ENCODE results near the gene FAM83B. TPM values are rescaled to one million over a fixed set of nuclear protein-coding genes. Genes with fewer than 3 reads are reported as not detected.

Gene FAM83B
- total RNA-seq, 1 experiment from 2014 or later, result 5.7 TPM

DNA sequence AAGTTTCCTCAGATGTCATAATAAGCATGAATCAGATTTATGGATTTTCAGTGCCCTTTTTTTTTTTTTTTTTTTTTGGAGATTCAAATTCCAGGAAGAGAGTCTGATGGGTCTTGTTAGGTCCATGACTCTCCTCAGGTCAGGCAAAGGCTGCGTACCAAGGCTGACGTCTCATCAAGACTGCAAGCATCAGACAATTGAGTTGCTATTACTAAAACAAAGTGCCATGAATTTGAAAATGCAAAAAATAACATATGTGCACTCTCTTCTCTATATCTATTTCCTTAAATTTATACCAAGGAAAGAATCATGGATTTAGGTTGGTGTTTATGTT lies 134.7 kb downstream of the FAM83B start:
- Histone ChIP-seq H2BK120ac (ENCODE audit: low read depth, low read length, poor library complexity, severe bottlenecking) (no peak overlapping the region), H3K23me2 (ENCODE audit: insufficient read length, low read depth, low read length, poor library complexity, severe bottlenecking) (no peaks in the 10 kb centered on the region), H3K27ac (ENCODE audit: insufficient read length, low read depth, low read length) (no peak overlapping the region), H3K9ac (ENCODE audit: extremely low read depth, insufficient read length, low read length) (no peak overlapping the region), H2AFZ (ENCODE audit: low read length) (no peak overlapping the region), H4K20me1 (ENCODE audit: control insufficient read depth, insufficient read depth, insufficient read length) (no peaks in the 10 kb centered on the region), H4K8ac (replicated peaks; ENCODE audit: insufficient read length, low read depth, low read length) (no peak overlapping the region), H3K4me2 (ENCODE audit: insufficient read depth, insufficient read length, low read length) (no peak overlapping the region), H3T11ph (ENCODE audit: low read length) (no peak overlapping the region), H3K79me2 (ENCODE audit: insufficient read depth, low read length) (no peaks in the 10 kb centered on the region), H4K5ac (ENCODE audit: insufficient read length, low read depth, low read length) (no peak overlapping the region), H3K18ac (ENCODE audit: insufficient read length, low read depth, low read length) (no peak overlapping the region), H3K4me1 (ENCODE audit: insufficient read depth, low read length) (no peaks in the 10 kb centered on the region), H2BK20ac (ENCODE audit: low read depth, low read length, poor library complexity, severe bottlenecking) (no peak overlapping the region), H3K14ac (ENCODE audit: insufficient read depth, low read length) (no peak overlapping the region), H3K27me3 (ENCODE audit: insufficient read depth, low read length) (no peaks in the 10 kb centered on the region), H2BK12ac (ENCODE audit: insufficient read length, low read depth, low read length) (no peak overlapping the region), H2BK15ac (ENCODE audit: low read depth, low read length) (no peak overlapping the region), H3K56ac (ENCODE audit: insufficient read length, low read depth, low read length) (no peak overlapping the region), H4K91ac (ENCODE audit: insufficient read length, low read depth, low read length) (no peak overlapping the region), H3K79me1 (ENCODE audit: insufficient read depth, low read depth, low read length, poor library complexity, severe bottlenecking) (no peaks in the 10 kb centered on the region), H2BK5ac (ENCODE audit: insufficient read length, low read length) (no peak overlapping the region), H3K23ac (ENCODE audit: insufficient read length, low read depth, low read length) (no peak overlapping the region), H2AK5ac (ENCODE audit: insufficient read length, low read length) (no peak overlapping the region), H3K4ac (ENCODE audit: low read depth, low read length) (no peak overlapping the region), H3K9me3 (ENCODE audit: control insufficient read depth, low read depth, low read length) (no peaks in the 10 kb centered on the region)
- H3K27me3 Mint-ChIP-seq (ENCODE audit: low read depth), result no peaks in the 10 kb centered on the region
- TF ChIP-seq, protein P1, sequence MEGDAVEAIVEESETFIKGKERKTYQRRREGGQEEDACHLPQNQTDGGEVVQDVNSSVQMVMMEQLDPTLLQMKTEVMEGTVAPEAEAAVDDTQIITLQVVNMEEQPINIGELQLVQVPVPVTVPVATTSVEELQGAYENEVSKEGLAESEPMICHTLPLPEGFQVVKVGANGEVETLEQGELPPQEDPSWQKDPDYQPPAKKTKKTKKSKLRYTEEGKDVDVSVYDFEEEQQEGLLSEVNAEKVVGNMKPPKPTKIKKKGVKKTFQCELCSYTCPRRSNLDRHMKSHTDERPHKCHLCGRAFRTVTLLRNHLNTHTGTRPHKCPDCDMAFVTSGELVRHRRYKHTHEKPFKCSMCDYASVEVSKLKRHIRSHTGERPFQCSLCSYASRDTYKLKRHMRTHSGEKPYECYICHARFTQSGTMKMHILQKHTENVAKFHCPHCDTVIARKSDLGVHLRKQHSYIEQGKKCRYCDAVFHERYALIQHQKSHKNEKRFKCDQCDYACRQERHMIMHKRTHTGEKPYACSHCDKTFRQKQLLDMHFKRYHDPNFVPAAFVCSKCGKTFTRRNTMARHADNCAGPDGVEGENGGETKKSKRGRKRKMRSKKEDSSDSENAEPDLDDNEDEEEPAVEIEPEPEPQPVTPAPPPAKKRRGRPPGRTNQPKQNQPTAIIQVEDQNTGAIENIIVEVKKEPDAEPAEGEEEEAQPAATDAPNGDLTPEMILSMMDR (conservative IDR thresholded peaks at IDR 0.05), result no peak
- H3K27ac Mint-ChIP-seq, result no peak overlapping the region
- H3K36me3 Mint-ChIP-seq (ENCODE audit: insufficient read depth in 1 of 3, low read depth in 3 of 3), result no peaks in the 10 kb centered on the region; a peak in 3 of 7 replicates
- no peak for DNase-seq
- H3K4me1 Mint-ChIP-seq, result peaks cover 0 to 3% of the 10 kb centered on the region in 2 experiments; a peak in 1 of 4 replicates
- no peak overlapping the region for H3K4me3 Mint-ChIP-seq
- peaks cover 9 to 10% of the 10 kb centered on the region in 2 experiments; a peak in 3 of 5 replicates for H3K9me3 Mint-ChIP-seq
- WGBS (ENCODE audit: extremely low coverage, insufficient read length, low lambda C conversion rate), result no CpG with 5 or more reads among the region's 2 CpGs

Data from H9 (cell line).